Measurements from ENCODE around the gene ALB.

Gene ALB

DNA sequence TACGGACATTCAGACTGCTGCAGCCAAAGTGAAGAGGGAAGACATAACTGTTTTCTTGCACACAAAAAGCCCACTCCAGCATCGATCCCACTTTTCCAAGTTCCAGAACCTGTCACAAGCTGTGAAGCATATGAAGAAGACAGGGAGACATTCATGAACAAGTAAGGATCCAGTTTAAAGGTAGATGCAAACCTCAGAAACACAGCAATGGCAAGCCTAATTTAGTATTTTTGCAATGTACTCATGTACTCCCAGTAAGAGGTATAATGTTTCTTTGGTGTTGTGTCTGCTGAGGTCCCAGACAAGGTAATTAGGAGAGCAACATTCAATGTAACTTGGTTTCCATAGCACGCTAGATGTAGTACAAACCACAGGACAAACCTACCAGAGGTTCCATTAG is 36.6 kb downstream of the ALB start:
- no peaks in the 10 kb centered on the region for H3K9me3 ChIP-seq (ENCODE audit: insufficient read depth, low read length)
- no peak overlapping the region for H3K4me3 ChIP-seq (ENCODE audit: insufficient read depth, low read length, poor library complexity, severe bottlenecking)
- TF ChIP-seq, protein P1, sequence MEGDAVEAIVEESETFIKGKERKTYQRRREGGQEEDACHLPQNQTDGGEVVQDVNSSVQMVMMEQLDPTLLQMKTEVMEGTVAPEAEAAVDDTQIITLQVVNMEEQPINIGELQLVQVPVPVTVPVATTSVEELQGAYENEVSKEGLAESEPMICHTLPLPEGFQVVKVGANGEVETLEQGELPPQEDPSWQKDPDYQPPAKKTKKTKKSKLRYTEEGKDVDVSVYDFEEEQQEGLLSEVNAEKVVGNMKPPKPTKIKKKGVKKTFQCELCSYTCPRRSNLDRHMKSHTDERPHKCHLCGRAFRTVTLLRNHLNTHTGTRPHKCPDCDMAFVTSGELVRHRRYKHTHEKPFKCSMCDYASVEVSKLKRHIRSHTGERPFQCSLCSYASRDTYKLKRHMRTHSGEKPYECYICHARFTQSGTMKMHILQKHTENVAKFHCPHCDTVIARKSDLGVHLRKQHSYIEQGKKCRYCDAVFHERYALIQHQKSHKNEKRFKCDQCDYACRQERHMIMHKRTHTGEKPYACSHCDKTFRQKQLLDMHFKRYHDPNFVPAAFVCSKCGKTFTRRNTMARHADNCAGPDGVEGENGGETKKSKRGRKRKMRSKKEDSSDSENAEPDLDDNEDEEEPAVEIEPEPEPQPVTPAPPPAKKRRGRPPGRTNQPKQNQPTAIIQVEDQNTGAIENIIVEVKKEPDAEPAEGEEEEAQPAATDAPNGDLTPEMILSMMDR (IDR thresholded peaks at IDR 0.05; ENCODE audit: insufficient read depth, low read length, poor library complexity, severe bottlenecking): no peak
- TF ChIP-seq EZH2phosphoT487 (conservative IDR thresholded peaks at IDR 0.05; ENCODE audit: low read length): no peak
- no peaks in the 10 kb centered on the region for H3F3A ChIP-seq (ENCODE audit: insufficient read depth)
- H3K9ac ChIP-seq (ENCODE audit: low read length): no peak overlapping the region
- no peaks in the 10 kb centered on the region for H3K27me3 ChIP-seq (ENCODE audit: low read length)
- H3K27ac ChIP-seq (ENCODE audit: low read depth, low read length): no peak overlapping the region
- H3K9me2 ChIP-seq (replicated peaks; ENCODE audit: insufficient read depth, low read length): no peaks in the 10 kb centered on the region
- no peaks in the 10 kb centered on the region for H4K20me1 ChIP-seq (ENCODE audit: low read depth, low read length)
- no peak overlapping the region for H2AFZ ChIP-seq (ENCODE audit: low read depth, low read length, severe bottlenecking)
- no peak overlapping the region for H3K4me2 ChIP-seq (ENCODE audit: low read depth, low read length, poor library complexity, severe bottlenecking)
- H3K79me2 ChIP-seq (ENCODE audit: insufficient read depth, low read length): no peaks in the 10 kb centered on the region
- no peaks in the 10 kb centered on the region for H3K36me3 ChIP-seq (ENCODE audit: low read length)

DNA sequence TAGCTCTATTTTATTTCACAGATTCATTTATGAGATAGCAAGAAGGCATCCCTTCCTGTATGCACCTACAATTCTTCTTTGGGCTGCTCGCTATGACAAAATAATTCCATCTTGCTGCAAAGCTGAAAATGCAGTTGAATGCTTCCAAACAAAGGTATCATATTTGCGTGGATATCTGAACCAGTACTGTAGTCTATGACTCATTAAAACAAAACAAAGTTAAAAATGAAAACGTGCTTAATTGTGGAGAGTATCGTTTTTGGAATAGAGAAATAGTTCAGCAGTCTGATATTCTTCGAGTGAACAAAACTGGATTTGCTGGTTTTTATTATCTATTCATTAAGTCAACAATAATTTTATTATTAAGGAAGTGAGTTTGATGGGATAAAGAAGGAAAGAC is 38.2 kb downstream of the ALB start:
- H3K4me3 ChIP-seq (ENCODE audit: insufficient read depth, low read length, poor library complexity, severe bottlenecking): no peak overlapping the region
- H2AFZ ChIP-seq (ENCODE audit: low read depth, low read length, severe bottlenecking): no peak overlapping the region
- no peak overlapping the region for H3K9ac ChIP-seq (ENCODE audit: low read length)
- H3K79me2 ChIP-seq (ENCODE audit: insufficient read depth, low read length): no peaks in the 10 kb centered on the region
- no peaks in the 10 kb centered on the region for H3K9me3 ChIP-seq (ENCODE audit: insufficient read depth, low read length)
- no peaks in the 10 kb centered on the region for H3K36me3 ChIP-seq (ENCODE audit: low read length)
- no peak overlapping the region for H3K27ac ChIP-seq (ENCODE audit: low read depth, low read length)
- no peak overlapping the region for H3K4me2 ChIP-seq (ENCODE audit: low read depth, low read length, poor library complexity, severe bottlenecking)
- H3F3A ChIP-seq (ENCODE audit: insufficient read depth): no peaks in the 10 kb centered on the region
- no peaks in the 10 kb centered on the region for H4K20me1 ChIP-seq (ENCODE audit: low read depth, low read length)
- no peaks in the 10 kb centered on the region for H3K27me3 ChIP-seq (ENCODE audit: low read length)
- no peaks in the 10 kb centered on the region for H3K9me2 ChIP-seq (replicated peaks; ENCODE audit: insufficient read depth, low read length)
- no peak for TF ChIP-seq EZH2phosphoT487 (conservative IDR thresholded peaks at IDR 0.05; ENCODE audit: low read length)
- TF ChIP-seq, protein P1 (IDR thresholded peaks at IDR 0.05; ENCODE audit: insufficient read depth, low read length, poor library complexity, severe bottlenecking): no peak

- no peaks in the 10 kb centered on the region for H3K79me2 ChIP-seq (ENCODE audit: insufficient read depth, low read length)
- H3K27me3 ChIP-seq (ENCODE audit: low read length): no peaks in the 10 kb centered on the region
- H3K9ac ChIP-seq (ENCODE audit: low read length): no peak overlapping the region
- H2AFZ ChIP-seq (ENCODE audit: low read depth, low read length, severe bottlenecking): no peak overlapping the region
- H4K20me1 ChIP-seq (ENCODE audit: low read depth, low read length): no peaks in the 10 kb centered on the region
- no peaks in the 10 kb centered on the region for H3K9me2 ChIP-seq (replicated peaks; ENCODE audit: insufficient read depth, low read length)
- no peak overlapping the region for H3K4me2 ChIP-seq (ENCODE audit: low read depth, low read length, poor library complexity, severe bottlenecking)
- no peaks in the 10 kb centered on the region for H3K36me3 ChIP-seq (ENCODE audit: low read length)
- H3K27ac ChIP-seq (ENCODE audit: low read depth, low read length): no peak overlapping the region
- no peaks in the 10 kb centered on the region for H3K9me3 ChIP-seq (ENCODE audit: insufficient read depth, low read length)
- H3K4me3 ChIP-seq (ENCODE audit: insufficient read depth, low read length, poor library complexity, severe bottlenecking): no peak overlapping the region
- TF ChIP-seq, protein P1 (IDR thresholded peaks at IDR 0.05; ENCODE audit: insufficient read depth, low read length, poor library complexity, severe bottlenecking): no peak
- no peak for TF ChIP-seq EZH2phosphoT487 (conservative IDR thresholded peaks at IDR 0.05; ENCODE audit: low read length)
- no peaks in the 10 kb centered on the region for H3F3A ChIP-seq (ENCODE audit: insufficient read depth)
Observed at GRCh38 chr4:73443224-73443623, 39.1 kb downstream of the ALB start.
